ENCODE results near the gene SMCO3.

GRCh38 chr12:14781563-14781962 is 32.4 kb downstream of the SMCO3 start:
- no peak for TF ChIP-seq CTCF (IDR thresholded peaks at IDR 0.05; ENCODE audit: poor library complexity)
- no peak for TF ChIP-seq EZH2 (IDR thresholded peaks at IDR 0.05; ENCODE audit: borderline replicate concordance)
- no peak for TF ChIP-seq EZH2phosphoT487 (IDR thresholded peaks at IDR 0.05; ENCODE audit: low read depth, severe bottlenecking, unreplicated experiment)
